ENCODE measurements around the gene CCDC68.

The CCDC68 gene

DNA sequence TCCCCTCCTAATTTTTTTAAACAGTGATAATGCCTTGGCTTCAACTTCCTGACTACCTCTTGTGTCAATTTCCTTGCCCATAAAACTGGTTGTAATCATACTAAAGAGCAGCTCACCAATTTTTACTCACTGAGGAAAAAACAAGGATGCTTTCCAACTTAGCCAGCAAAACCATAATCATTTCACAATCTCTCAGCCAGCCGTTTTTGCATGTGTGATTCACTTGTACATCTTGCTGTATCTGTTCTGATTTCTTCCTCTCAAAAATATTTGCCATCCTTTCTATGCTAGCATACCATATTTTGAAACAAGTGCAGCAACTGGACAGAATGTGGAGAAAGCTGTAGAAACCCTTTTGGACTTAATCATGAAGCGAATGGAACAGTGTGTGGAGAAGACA is 70.3 kb downstream of the CCDC68 start:
- ChIA-PET POLR2A (ENCODE audit: low non-redundant PET) (no interaction called here), CTCF (no interaction called here)
- no peak for DNase-seq (ENCODE audit: low spot score)
- TF ChIP-seq, protein P1, sequence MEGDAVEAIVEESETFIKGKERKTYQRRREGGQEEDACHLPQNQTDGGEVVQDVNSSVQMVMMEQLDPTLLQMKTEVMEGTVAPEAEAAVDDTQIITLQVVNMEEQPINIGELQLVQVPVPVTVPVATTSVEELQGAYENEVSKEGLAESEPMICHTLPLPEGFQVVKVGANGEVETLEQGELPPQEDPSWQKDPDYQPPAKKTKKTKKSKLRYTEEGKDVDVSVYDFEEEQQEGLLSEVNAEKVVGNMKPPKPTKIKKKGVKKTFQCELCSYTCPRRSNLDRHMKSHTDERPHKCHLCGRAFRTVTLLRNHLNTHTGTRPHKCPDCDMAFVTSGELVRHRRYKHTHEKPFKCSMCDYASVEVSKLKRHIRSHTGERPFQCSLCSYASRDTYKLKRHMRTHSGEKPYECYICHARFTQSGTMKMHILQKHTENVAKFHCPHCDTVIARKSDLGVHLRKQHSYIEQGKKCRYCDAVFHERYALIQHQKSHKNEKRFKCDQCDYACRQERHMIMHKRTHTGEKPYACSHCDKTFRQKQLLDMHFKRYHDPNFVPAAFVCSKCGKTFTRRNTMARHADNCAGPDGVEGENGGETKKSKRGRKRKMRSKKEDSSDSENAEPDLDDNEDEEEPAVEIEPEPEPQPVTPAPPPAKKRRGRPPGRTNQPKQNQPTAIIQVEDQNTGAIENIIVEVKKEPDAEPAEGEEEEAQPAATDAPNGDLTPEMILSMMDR (conservative IDR thresholded peaks at IDR 0.05; ENCODE audit: low read depth): no peak
- no peak overlapping the region for H3K27ac ChIP-seq

DNA sequence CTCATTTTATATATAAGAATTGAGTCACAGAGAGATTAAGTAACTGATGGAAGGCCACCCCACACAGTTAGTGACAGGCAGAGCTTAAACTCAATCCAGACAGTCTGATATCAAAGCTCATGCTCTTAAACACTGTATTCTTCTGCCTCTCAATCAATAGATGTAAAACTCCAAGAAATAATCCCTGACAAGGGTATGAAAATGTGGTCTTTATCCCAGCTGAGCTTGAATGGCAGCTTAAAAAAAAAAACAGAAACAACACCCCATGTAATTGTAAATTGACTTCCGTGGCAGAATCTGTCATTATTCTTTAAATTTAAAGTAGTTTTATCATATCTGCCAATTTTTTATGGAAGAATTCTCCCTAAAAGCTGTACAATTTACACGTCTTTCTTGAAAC is 70.9 kb downstream of the CCDC68 start:
- POLR2A ChIA-PET (ENCODE audit: low non-redundant PET): no interaction called here
- DNase-seq (ENCODE audit: low spot score): no peak
- H3K27ac ChIP-seq: no peak overlapping the region
- TF ChIP-seq, protein P1 (conservative IDR thresholded peaks at IDR 0.05; ENCODE audit: low read depth): no peak
- CTCF ChIA-PET: no interaction called here

DNA sequence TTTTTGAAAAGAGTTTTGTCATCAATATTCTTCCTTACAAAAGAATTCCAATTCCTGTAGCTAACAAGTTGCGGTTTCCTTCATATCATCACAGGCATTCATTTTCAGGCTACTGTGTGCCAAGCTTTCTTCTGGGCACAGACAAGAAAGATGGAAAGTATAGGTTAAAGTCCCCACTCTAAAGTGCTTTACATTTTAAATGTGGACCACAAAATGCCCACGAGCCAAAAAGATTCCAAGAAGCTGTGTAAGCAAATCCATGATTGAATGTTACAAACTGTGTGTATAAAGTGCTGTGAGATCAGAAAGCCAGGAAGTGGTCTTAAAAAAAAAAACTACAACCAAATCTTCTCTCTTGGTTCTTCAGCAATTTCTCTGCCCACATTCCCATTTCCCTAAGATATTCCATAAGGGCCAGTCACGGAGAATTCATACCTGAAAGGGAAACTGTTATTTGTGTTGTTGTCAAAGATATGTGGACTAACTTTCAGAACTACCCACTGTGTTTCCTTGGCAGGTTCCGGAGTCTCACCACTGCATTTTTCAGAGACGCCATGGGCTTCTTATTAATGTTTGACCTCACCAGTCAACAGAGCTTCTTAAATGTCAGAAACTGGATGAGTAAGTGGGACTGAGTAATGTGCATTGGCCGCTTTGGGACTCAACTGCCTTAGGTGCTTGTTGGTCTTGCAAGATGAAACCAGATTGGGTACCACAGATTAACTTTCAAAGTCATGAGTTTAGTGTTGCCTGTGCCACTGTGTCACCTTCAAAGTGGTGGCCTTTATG is 75.3 kb downstream of the CCDC68 start:
- CTCF ChIA-PET: no interaction called here
- POLR2A ChIA-PET (ENCODE audit: low non-redundant PET): no interaction called here

DNA sequence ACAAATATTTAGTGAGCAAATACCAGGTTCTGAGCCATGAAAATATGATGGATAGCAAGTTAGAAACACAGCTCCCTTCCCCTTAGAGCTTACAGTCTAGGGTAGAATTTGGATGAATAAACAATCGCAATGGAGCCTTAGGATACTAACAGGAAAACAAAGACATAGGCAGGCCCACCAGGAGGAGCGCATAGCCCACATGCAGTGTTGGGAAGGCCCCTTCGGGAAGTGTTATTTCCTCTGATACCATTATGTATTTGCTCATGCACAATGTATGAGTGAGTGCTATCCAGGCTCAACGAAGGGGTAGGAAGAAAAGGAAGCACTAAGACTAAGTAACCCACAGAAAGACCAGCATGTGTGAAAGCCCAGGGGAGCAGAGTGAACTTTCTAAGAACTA is 76.9 kb downstream of the CCDC68 start:
- no peak overlapping the region for H3K27ac ChIP-seq
- POLR2A ChIA-PET (ENCODE audit: low non-redundant PET): no interaction called here
- no peak for DNase-seq (ENCODE audit: low spot score)
- CTCF ChIA-PET: no interaction called here
- TF ChIP-seq, protein P1 (conservative IDR thresholded peaks at IDR 0.05; ENCODE audit: low read depth): no peak

More for the DNA sequence above, 75.3 kb downstream of the CCDC68 start:
- TF ChIP-seq, protein P1 (conservative IDR thresholded peaks at IDR 0.05; ENCODE audit: low read depth): no peak
- no peak for DNase-seq (ENCODE audit: low spot score)
- H3K27ac ChIP-seq: no peak overlapping the region

DNA sequence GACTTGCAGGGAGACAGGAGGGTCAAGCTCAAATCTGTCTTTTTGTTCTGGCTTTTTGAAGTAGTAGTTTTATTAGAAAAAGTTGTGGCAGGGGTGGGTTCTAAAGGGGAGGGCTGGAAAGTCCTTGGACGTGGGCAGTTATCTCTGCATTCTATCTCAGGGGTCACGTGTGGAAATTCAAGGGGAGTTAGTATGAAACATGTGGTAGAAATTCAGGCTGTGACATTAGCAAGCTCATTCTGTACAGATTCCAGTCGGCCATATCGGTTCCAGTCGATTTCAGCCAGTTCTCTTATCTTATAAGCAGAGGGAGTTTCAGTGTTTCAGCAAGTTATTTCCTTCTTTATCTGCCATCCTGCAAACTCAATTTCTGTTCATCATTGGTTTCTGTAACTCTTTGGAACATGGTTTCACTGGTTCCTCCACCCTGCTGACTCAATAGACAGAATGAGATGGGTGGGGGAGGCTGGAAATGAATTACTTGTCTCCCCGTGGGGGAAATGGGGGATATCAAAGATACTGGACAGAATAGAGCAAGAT is 78.0 kb downstream of the CCDC68 start:
- no peak overlapping the region for H3K27ac ChIP-seq
- POLR2A ChIA-PET (ENCODE audit: low non-redundant PET): no interaction called here
- DNase-seq (ENCODE audit: low spot score): no peak
- CTCF ChIA-PET: no interaction called here
- TF ChIP-seq, protein P1 (conservative IDR thresholded peaks at IDR 0.05; ENCODE audit: low read depth): no peak

DNA sequence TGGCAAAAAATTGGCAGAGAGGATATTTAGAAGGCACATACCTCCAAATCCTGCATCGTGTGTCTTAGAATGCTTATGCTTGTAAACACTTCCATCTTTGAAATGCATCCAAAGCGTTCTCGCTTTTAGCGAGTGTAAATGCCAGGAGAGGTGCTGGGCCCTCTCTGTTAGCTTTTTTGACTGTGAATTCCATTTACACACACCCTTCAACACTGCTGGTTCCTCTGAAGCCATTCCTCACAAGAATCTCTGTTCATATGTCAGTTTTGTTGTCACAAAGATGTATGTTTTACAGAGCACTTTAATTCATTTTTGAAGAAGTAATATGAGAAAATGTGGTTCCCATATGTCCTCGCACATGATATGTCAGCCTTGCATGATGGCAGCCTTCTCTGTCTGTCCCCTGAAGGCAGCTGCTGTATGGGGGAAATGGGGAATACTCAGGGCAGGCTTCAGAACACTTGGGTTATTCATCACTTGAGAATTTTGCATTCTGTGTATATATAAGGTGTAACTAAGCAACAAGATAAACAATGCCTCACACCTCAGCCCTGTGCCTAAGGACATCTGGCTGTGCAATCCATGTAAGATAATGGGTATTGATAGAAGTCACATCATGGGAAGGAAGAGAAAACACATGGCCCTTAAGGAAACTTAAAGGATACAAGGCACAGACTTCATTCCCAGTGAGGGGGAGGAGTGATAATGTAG is 78.7 kb downstream of the CCDC68 start:
- DNase-seq (ENCODE audit: low spot score): peak; percentile 56
- TF ChIP-seq, protein P1 (conservative IDR thresholded peaks at IDR 0.05; ENCODE audit: low read depth): no peak
- H3K27ac ChIP-seq: no peak overlapping the region
- ChIA-PET CTCF (interaction anchor here (0.6 kb wide), 1 partner anchor 310 kb away, joined by 3 read pairs; no protein-coding TSS in a partner anchor), POLR2A (ENCODE audit: low non-redundant PET) (no interaction called here)
